Ramos (cell line): ENCODE data around the gene DPF3.

ENCODE experiments used
- in situ Hi-C: fragments of 300-500 bp; cut with MboI; formaldehyde crosslinking; loops from one replicate; pipeline ENCODE4 v1.14.3; 2022; ENCODE audit warnings: low sequenced_read_pairs; ENCODE audit not compliant: unreplicated experiment

Gene DPF3

DNA sequence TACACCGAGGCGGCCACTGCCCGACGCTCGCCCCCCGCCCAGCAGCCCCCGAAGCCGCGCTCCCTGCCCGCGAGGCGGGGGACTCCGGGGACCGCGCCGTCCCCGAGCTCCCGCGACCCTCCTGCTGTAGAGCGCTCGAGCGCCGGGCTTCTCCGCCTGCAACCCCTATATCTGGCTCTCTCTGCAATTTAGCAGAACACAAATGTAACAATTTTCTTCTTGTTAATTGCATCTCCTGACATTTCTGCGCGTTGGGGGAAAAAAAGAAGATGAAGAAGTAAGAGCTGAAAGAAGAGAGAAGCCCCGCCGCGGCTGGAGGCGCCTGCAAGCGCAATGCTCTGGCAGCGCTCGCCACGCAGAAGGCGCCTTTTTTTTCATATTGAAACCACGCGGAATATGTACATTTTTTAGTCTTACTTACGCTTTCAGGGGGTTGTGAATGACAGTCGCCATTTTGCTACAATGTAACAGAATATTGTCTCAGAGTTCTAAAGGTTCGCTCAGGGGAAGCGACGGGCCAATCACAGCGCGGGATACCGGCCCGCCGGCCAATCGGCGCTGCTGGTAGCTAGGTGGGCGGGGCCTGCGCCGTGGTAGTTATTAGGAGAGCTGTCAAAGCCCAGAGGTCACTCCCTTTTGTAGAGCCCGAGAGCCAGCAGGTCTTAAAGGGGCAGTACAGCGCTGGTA, at the start of gene DPF3:
DPF3 (minus strand) TSS at position 466 of the 687 bp plus-strand sequence; CDS start at position 453, 13 bp downstream.
- in situ Hi-C loops = no loop called here

DNA sequence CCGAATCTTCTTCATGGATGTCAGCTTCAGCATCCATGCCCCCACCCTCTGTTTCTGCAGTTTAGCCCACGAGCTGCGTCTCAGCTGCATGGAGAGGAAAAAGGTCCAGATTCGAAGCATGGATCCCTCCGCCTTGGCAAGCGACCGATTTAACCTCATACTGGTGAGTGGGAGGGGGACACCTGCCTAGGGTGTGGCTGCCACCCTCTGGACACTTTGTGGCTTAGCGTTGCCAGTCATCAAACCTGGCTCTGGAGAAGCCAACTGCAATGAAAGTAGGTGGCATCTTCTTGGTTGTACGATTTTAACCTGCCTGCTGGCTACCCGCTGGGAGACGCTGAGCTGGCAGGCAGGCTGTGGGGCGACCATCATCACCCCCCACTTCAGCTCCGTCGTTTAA, 49.0 kb upstream of the DPF3 start:
- in situ Hi-C loops = no loop called here

DNA sequence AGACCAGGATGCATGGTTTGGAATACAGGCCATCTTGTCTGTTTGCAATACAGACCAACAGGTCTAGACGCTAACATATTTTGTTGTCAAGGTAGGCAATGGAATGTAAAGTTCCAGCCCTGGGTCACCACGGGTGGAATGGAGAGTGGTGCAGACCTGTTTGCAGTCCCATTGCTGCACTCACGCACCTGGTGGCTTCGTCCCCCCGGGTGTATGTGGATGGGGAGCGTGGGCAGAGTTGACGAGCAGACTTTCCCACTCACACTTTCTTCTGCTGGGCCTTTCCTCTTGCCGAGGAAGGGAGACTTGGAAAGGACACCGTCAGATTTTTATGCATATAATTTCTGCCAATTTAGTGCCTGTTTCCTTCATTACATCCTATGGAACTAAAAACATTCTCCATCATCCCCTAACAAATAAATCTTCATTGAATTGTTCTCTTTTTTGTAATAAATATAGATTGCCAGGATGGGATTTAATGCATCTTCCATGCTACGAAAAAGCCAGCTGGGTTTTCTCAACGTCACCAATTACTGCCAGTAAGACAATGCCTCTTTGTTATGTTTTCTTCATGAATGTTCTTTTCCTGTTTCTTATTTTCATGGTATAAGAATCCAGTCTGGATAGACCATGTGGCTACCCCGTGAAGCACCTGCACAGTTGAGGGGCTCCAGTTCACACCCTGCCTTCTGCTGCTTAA, 47.5 kb upstream of the DPF3 start:
- in situ Hi-C loops = no loop called here

DNA sequence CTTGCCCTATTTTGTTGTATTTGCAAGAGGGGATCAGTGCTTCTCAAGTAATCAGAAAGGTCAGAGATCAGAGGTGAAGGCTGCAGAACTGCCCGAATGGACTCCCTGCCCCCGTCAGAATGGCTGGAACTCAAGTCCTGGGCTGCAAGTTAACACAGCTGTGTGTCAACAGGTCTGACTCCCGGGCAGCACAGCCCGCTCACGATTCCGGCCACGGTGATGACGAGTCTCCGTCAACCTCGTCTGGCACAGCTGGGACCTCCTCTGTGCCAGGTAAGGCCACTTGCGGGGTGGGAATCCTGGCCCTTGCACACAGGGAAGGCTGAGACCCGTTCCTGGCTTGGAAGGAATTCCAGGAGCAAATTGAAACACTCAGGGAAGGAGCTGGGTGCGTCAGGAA, 45.7 kb upstream of the DPF3 start:
- in situ Hi-C loops = no loop called here

DNA sequence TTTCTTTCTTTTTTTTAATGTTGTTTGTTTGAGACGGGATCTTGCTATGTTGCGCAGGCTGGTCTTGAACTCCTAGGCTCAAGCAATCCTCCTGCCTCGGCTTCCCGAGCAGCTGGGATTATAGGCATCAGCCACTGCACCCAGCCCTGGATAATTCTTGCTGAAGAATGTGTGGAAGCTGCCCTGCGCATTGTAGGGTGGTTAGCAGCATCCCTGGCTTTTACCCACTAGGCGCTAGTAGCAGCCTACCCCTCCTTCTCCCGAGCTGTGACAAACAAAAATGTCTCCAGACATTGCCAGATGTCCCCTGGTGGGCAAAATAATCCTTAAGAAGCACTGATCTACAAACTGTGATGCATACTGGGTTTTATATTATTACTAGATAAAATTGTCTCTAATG, 39.0 kb upstream of the DPF3 start:
- in situ Hi-C loops = no loop called here

DNA sequence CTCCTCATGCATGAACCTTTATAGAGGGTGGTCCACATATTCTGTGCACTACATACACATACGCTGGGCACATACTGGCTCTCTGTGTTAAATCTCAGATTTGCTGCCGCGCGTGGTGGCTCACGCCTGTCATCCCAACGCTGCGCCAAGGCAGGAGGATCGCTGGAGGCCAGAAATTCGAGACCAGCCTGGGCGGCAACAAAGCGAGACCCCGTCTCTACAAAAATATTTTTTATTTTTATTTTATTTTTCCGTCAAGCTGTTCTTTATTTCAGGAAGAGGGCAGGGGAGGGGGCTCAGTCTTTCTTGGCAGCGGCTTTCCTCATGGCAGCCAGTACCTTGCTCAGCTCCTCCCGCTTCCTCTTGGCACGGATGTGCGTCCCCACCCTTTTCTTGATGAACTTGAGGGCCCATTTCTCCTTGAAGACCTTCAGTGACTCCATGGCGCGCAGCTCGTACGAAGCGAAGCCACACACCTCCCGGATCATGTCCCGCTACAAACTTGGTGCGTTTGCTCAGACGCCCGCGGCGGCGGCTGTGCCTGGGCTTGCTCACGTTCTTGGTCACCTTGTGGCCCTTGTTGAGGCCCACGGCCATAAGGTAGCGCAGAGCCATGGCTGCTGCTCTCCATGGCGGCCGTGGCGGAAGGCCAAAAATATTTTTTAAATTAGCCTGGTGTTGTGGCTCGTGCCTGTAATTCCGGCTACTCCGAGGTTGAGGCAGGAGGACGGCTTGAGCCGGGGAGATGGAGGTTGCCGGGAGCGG, 35.6 kb upstream of the DPF3 start:
- in situ Hi-C loops = no loop called here

DNA sequence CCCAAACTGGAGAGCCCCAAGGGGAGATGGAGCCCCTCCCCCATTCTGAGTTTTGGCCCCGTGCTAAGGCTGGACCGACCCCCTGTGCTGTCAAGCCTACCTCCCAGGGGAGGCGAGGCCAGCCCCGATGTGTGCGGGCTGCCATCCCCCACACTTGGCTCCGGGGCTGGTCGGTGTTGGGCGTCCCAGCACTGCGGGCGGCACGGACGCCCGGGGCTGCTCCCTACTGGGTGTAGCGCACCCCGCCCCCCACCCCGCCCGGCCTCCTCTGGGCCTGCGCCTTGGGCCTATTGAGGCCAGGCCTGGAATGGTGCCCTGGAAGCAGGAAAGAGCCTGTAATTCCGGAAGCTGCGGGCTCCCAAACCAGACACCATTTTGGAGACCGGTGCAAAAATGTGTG, 35.0 kb upstream of the DPF3 start:
- in situ Hi-C loops = no loop called here

DNA sequence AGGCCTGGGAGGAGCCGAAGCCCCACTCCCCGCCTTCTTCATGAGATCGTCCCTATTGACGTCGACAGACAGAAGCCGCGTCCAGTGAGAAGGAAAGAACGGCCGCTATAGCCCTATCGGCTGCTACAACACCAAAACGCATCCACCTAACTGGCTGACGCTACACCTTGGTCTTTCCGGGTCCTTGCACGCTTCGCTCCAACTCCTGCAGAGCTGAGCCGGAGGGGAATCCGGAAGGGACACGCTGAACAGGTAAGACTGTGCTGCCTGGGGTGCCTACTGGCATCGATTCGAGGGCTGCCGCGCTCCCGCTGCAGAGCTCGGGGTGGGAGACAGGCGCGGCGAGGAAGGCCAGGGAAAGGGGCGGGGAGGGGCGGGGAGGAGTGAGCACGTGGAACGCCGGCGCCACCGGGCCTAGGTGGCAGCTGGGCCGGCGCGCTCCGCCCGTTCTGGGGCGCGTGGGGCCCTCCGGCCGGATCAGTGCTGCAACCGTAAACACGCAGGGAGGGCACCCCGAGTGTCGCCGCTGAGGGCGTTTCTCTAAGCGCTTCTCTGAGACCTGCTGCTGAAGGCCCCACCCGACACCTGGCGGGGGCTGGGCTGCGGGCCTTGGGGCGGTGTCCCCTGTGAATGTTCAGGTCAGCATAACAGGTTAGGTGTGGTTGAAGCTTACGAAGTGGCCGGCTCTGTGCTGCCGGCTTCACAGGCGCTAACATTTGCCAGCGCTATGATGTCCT, 32.6 kb upstream of the DPF3 start, which contains the start of gene DCAF4:
DCAF4 (plus strand) TSS at position 173 of the 737 bp plus-strand sequence. CDS start 11,515 bp downstream, outside the sequence.
- in situ Hi-C loops = no loop called here

DNA sequence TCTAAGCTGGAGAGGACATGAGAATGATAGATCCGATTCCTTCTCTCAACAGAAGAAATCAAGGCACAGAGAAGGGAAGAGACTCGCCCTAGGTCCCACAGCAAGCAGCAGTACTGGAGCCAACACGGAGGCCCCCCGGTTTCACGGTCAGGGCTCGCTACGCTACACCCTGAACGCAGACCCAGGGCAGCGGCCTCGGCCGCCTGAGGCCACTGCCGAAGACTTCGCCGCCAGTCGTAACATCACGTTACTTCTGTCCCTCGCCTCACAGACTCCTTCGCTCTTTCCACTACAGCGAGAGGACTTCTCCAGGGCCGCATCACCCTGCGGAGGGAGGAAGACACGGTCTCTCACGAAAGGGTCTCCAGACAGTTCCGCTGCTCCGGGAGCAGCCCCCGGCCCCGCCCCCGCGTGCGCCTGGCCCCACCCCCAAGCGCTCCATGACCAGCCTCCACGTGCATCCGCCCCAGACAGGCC, 32.0 kb upstream of the DPF3 start:
- in situ Hi-C loops = no loop called here

DNA sequence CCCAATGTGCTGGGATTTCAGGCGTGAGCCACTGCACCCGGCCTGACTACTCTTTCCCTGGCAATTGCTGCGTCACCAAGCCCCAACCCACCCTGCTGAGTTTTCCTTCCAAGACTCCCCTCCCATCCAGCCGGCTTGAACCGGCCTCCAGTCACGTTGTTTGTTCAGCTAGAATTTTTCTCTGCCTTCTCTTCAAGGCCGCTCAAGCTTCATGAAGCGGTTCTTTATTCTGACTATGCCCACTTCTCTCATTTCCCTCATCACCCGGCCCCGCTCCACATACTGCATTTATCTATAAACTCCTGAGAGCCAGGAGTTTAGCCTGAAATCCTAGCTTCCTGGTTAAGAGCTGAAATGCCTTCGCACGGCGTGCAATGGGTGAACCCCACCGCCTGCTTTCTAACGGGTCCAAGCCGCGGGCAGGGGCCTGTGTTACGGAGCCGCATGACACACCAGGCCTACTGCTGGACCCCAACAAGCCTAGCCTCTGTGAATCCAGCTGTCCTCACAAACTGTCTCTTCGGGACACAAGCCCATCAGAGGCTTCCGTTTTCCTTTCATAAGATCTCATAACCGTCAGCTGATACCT, 31.4 kb upstream of the DPF3 start:
- in situ Hi-C loops = no loop called here

DNA sequence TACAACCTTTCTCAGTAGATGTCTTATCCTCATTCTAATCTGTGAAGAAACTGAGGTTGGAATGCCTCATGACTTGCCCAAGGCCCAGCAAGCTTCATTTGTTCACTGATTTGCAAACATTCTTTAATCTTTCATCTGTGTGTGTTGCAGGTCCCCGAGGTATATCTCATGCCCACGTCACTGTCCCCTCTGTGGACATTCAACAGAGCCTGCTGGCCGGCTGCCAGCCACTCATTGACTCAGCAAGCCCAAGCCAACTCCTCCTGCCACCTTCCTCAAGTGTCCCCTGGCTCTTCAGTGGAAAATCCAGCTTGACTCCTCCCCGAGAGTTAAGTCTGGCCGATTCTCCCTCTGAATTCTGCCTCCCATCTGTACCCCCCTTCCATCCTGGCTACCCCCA, 30.4 kb upstream of the DPF3 start:
- in situ Hi-C loops = no loop called here

DNA sequence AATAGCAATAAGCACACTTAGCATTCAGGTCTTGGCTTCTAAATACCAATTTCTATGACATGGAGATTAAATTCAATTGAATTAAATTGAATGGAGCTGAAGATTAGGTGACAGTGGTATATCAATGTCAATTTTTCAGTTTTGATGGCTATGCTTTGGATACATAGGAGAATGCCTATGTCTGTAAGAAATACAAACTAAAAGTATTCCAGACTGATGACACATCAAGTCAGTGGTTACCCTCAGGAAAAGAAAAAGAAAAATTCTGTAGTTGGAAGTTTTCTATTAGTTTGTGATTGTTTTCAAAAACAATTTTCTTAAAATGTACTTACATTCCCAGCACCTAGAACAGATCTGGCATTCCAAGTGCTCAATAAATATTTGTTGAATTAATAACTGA, 27.5 kb upstream of the DPF3 start:
- in situ Hi-C loops = no loop called here

DNA sequence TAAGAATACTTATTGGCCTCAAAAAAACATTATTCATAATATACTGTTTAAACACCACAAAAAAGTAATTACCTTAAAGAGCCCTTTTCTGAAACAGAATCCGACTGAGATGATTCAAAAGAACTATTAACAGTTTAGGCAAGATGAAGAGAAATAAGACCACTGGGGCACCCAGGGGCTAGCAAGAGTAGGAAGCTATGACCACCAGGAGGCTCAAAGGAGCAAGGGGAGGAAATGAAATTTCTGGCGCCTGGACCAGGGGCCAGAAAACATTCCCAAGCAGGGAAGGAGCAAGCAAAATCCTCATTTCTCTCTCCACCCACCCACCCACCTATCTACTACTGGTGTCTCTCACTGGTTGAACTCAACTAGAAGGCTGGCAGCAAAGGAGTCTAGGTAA, 26.1 kb upstream of the DPF3 start:
- in situ Hi-C loops = no loop called here

DNA sequence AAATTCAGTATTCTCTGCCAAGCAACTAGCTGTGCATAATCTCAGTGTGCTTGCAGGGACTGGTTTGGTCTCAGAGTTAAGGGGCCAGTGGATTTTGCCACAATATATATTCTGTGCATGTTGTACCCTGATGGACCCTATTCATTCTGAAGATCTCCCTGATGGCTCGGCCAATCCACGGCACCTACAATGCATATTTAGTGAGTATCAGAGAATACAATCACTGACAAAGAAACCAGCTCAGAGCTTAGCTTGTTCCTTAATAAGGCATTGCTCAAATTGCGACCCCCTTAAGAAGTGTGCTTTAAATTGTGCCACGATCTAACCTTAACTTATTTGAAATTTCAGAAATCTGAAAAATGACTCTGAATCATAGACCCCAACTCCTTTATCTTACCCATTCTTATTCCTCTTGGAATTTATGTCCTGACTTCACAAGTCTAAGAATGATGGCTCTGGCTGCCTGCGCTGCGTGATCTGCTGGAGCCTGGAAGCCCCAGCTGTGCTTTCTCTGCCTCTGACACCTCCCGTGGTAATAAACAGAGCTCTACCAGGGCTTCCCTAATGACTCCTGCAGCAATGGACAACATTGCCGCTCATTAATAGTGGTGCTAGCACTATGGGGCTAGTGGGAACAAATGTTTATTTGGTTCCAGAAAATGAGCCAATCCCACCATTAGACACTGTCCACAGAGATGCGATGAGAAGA, 23.3 kb upstream of the DPF3 start:
- in situ Hi-C loops = no loop called here

DNA sequence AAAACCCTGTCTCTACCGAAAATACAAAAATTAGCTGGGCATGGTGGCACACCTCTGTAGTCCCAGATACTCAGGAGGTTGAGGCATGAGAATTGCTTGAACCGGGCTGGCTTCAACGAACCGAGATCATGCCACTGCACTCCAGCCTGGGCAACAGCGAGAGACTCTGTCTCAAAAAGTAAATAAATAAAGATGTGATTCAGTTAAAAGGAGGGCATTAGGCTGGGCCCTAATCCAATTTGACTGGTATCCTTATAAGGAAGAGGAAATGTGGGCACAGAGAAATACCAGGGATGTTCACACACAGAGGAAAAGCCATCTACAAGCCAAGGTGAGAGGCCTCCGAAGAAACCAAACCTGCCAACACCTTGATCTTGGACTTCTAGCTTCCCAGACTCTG, 22.3 kb upstream of the DPF3 start:
- in situ Hi-C loops = no loop called here

DNA sequence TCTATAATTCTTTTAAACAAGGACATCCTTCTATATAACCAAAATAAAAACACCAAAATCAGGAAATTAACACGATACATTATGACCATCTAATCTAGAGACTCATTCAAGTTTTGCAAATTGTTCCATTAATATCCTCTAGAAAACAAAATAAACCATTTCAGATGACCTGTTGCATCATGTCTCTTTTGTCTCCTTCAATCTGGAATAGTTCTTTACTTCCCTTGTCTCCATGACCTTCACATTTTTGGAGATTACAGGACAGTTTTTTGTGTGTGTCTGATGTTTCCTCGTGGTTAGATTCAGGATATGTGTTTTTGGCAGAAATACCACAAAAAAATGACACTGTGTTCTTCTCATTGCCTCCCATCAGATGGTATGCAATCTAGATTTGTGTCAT, 19.9 kb upstream of the DPF3 start:
- in situ Hi-C loops = no loop called here

DNA sequence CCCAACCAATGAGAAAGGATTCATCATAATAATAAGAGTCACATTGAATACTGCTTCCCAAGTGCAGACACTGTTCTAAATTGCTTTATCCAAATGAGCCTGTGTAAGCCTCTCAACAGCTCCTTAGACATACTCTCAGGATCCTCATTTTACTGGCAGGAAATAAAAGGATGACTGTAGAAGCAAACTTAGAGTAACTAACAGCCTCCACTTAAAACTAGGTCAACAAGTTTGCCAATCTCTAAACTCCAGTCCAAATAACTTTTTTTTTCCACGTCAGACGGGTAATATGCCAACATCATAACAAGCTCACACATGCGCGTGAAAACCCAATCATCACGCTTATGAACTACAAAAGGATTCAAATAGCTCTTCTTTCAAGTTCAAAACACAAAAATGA, 15.3 kb upstream of the DPF3 start:
- in situ Hi-C loops = loop anchor here (5.0 kb wide), 1 partner anchor 392 kb away; no protein-coding TSS in a partner anchor

DNA sequence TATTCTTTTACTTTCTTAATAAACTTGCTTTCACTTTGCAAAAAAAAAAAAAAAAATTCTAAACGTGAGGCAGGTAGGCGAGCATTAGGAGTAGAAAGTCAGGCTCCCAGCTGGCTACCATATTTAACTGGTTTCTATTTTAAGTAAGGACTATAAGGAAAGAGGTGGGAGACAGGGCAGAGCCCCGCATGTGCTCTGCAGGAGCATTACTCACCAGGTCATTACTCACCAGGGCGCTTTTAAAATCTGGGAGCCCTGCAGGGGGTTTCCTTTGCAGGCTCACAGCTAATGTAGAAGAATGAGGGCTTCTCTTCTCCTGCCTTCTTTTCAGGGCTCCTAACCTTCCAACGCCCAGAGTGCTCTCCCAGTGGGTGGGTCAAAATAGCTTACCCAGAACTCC, 14.0 kb upstream of the DPF3 start:
- in situ Hi-C loops = loop anchor here (5.0 kb wide), 1 partner anchor 391 kb away; no protein-coding TSS in a partner anchor

DNA sequence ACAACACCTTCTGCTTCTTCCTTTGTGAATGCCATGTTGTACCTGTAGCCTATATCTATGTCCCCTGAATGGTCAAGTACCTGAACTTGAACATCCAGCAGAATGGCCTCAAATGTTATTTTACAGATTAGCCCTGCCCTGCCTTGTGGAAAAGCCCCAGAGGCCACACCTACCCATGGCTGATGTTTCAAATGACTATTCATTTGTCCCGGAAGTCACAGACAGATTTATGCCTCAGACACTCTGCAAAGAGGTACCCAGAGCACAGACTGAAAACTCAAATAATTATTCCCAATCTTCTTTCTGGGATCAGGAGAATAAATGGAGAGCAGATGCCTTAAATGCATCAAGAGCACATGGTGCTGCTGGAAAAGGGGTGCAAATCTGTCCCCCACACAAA, 13.0 kb upstream of the DPF3 start:
- in situ Hi-C loops = loop anchor here (5.0 kb wide), 1 partner anchor 390 kb away; no protein-coding TSS in a partner anchor
